ENCODE data around the gene NRP1.
"Not testable (repeated sequence)": the region's sequence is repeated elsewhere in the genome, so short reads cannot be mapped to it uniquely, and the experiment has no call there.

Gene NRP1

DNA sequence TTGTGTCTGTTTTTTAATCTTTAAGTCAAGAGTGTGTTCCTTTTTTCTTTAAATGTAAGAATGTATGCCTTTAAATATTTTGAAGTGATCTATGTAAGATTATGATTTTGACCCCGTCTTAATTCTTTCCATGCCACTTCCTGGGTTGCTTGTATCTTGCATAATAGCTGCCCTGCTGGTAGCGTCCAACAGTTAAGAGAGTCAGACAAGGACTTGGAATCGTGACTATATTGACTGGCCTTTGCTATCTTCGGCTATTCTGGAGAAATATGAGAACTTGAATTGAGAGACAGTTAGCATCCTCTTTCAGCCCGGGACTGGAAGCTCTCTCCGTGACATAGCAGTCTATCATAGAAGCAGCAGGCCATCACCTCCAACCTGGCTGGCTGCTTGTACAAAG lies 13.0 kb downstream of the NRP1 start:
- DNase-seq (no peak), ATAC-seq (no peak)

DNA sequence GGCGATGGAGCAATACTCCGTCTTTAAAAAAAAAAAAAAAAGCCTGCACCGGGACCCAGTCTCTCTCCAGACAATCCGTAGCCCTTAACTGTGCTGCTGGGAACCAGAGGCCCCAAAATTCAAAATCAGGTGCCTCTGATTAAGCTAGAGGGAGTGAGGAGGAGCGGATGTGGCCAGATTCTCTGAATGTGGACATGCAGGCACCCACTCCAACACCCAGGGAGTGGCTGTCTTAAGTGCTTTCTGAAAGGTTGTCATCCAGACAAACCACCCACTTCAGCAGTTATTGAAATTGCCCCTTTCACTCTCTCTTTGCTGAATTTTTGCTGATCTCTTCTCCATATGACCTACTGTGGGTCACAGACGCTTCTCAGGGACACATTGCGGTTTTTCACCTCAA lies 14.2 kb downstream of the NRP1 start:
- DNase-seq (no peak), ATAC-seq (no peak)

DNA sequence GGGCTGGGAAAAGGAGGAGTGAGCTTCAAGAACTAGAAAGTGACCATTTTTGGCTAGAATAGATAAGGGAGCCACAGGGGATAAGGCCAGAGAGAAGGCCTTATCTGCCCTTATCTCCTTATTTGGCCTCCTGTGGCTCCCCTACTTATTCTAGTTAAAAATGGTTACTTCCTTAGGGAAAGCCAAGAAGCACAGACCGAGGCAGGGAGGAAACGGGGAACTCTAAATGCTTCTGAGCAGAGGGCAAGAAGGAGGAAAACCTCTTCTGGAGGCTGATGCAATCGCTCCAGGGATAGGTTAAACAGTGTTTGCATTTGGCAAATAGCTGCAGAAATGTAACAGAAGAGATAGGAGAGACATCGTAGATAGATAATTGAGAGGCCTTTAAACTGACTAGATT lies 18.6 kb downstream of the NRP1 start:
- ATAC-seq (no peak), DNase-seq (no peak)

DNA sequence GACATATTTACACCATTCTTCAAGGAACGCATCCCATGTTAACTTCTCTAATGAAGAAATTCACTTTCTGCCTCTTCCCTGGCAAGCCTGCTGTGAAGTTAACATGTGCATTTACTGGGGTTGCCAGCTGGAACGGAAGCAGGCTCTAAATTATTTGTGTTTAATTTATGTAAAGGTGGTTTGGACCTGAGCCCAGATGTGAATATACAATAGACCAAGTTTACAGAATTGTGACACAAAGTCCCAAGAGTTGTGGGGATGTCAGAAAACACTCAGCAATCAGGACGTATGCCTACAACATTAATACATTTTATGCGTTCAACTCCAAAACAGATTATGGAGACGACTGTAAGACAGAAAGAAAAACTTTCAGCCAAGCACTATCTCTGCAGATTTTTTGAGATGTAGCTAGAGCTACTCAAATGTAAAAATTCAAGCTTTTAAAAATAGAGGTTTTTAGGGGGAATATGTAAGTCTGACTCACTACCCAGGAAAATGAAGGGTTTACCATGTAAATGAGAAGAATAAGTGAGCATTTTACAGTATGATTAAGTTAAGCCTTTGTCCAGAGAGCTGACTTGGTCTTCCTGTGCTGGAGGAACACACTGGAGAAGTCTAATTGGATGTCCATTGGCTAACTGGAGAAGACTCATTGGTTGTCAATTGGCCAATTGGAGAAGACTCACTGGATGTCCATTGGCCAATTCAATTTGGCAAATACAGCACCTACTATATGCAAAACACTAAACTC lies 19.5 kb downstream of the NRP1 start:
- ATAC-seq (no peak), DNase-seq (no peak)

DNA sequence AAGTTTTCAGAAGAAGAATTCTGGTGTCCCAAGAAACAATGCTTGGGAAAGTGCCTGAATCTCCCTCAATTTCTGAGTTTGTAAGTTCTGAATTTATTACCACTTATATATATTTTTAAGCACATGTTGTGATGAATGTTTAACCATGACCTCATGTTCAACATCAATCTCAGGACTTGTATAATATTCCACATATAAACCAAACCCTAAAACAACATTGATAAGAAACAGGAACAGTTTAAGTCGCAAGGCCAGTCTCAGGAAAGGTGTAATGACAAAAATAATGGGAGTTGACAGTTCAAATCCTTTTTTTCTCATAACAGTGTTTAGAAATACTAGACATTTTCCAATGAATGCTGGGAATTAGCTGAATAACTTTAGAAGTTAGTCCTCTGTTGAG lies 22.8 kb downstream of the NRP1 start:
- ATAC-seq (no peak), DNase-seq (no peak)

DNA sequence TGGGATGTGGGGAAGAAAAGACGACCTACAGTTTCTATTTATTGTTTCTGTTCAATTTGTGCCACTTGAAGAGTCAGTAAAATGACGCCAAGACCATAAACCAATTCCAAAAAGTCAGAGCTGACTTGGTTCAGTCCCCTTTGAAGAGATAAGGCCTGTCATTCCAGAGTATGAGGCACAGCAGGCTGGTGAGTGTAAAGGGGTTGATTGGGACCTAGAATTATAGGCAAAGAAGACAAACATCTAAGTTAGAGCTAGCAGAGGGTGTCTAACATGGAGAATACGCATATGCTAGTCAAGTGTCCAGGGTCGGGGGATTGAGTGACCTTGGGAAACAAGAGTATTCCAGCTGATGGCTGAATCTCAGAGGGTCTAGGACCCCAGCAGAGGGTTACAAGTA lies 23.6 kb downstream of the NRP1 start:
- DNase-seq, result no peak
- no peak for ATAC-seq

DNA sequence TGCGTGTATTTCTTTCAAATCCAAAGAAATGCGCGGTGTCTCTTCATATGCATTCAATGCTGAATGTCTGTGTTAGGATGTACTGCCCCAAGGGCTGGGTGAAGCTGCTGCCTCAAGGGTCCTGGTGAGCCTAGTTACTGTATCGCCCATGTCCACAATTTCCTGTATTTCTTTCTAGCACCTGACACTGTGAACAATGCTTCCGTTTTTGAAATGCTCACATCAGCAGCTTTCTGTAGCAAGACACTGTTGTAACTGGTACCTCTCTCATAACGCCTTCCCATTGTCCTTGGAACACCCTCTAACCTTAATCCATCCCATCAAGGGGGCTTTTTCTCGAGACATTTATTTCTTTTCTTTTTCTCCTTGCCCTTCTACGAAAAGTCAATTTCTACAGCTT lies 25.1 kb downstream of the NRP1 start:
- ATAC-seq (no peak), DNase-seq (no peak)

DNA sequence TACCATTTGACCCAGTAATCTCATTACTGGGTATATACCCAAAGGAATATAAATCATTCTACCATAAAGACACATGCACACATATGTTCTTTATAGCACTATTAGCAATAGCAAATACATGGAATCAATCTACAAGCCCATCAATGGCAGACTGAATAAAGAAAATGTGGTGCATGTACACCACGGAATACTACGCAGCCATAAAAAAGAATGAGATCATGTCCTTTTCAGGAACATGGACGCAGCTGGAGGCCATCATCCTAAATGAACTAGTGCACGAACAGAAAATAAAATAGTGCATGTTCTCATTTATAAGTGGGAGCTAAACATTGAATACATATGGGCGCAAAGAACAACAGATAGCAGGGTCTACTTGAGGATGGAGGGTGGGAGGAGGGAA lies 26.6 kb downstream of the NRP1 start:
- ATAC-seq (no peak), DNase-seq (no peak)

DNA sequence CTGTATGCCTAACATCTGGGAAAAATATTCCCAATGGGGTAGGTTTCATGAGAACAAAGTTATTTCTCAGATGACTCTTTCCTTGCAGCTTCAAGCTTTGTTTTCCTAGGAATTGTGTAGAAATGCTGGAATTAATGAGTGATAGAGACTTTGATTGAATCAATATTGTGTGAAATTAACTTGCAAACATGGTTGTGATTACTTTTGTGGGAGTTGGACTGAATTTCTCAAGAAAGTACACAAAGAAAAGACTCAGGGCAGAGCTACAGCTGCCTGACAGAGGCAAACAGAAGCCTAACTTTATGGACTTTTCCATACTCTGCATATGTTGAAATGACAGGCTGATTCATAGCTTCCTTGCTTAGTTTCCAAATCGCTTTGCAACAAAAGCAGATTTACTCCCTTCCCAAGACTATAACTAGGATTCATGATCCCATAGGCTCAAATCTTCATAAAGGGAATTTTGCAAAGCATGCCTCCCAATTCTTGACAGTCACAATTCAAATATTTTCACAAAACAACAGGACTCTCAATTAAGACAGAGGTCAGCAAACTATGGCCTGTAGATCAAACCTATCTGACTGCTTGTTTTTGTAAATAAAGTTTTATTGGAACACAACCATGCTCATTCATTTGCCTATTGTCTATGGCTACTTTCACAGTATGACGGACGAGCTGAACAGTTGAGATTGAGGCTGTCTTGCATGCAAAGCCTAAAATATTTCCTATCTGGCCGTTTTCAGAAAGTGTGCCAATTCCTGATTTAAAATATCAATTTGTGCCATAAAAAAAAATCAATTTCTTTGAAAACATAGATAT lies 27.6 kb downstream of the NRP1 start:
- DNase-seq (no peak), ATAC-seq (no peak)

DNA sequence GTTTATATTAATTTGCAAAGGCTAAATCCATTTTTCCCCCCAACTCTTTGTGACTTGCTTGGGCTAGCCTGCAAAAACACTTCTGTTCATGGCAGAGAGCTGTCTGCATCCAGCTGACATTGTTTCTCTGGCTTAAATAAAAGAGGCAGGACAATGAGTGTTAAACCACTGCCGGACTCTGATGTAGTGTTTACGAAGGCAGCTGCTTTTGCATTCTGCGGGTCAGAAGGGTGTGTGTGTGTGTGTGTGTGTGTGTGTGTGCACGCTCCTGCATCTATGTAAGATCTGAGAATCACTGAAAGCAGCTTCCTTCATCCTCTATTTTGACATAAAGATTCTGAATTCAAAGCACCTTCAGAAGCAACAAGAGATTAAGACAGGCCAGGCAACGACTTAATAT lies 28.3 kb downstream of the NRP1 start:
- no peak for ATAC-seq
- DNase-seq, result no peak

DNA sequence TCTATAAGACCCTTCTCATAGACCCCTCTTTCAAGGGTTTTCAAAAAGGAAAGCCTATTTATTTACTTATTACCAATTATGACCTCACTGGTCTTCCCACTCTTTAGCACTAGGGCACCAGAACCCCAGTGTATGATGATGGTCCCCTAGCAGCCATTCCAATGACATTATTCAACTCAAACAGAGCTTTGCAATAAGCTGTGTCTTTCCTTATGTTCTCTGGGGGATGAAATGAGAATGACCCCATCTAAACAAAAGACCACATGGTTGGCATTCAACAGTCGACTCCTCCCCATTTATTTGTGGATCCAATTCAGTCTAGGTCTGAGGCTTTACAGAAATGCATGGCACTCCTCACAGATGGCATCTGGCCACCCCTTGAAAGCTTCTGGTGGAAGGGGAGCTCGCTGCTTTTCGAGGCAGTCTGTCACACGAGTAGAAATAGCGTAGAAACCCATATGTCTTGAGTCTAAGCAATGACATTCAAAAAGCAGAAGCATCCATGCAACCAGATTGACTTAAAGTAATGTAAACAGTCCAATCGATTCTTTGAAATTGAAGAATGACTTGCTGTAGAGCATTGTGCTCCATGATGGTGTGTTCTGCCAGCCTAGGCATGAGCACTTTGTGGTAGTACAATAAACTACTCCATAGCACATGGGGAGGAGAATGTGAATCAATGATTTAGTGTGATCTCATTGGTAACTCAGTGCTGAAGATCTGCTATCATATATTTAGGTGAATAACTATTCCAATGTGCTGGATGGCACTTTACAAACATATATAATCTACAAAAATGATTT lies 29.8 kb downstream of the NRP1 start:
- no peak for DNase-seq

DNA sequence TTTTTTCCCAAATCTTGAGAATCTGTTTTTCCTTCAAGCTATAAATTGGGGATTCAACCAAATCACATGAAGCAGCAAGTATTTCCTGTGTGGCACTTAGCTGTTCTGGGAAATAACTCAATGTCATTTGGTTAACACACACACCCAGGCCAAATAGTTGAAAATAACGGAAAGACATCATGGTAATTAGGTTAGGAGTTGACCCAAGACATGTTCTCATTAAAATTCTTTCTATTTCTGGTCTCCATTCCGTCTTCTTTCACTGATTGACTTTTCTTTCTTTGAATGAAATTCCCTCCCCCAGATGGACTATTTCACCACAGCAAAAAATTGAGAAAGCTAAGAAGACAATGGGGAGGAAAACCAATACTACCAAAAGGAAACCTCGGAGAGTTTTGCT lies 30.5 kb downstream of the NRP1 start:
- ATAC-seq (no peak), DNase-seq (no peak)

More for the DNA sequence above, 29.8 kb downstream of the NRP1 start:
- ATAC-seq, result no peak

DNA sequence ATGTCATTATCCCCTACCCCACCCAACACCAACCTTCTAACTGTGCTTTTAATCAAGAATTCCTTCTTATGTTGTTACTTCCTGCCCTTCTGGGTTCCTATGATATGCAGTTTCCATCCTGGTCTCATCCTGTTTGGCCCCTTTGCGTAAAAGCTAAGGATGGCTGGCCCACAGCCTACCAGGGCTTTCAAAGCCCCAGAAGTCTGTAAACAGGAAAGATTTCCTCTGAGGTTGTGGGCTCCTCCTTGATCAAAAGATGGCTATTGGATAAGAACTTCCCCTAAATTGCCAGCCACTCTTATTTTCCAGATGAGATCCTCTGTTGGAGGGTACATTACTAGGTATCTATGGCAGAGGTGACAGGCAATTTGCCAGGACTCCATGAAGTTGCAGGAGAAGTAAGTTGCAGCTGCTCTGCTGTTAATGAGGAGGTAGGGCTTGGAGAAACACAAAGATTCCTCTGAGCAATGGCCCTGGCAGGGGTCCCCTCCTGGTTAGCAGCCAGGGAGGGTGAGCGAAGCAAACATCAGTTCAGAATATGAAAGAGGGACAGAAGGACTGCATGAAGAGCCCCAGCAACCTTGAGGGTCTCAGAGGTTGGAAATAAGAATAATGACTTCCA lies 32.1 kb downstream of the NRP1 start:
- ATAC-seq (no peak), DNase-seq (no peak)

DNA sequence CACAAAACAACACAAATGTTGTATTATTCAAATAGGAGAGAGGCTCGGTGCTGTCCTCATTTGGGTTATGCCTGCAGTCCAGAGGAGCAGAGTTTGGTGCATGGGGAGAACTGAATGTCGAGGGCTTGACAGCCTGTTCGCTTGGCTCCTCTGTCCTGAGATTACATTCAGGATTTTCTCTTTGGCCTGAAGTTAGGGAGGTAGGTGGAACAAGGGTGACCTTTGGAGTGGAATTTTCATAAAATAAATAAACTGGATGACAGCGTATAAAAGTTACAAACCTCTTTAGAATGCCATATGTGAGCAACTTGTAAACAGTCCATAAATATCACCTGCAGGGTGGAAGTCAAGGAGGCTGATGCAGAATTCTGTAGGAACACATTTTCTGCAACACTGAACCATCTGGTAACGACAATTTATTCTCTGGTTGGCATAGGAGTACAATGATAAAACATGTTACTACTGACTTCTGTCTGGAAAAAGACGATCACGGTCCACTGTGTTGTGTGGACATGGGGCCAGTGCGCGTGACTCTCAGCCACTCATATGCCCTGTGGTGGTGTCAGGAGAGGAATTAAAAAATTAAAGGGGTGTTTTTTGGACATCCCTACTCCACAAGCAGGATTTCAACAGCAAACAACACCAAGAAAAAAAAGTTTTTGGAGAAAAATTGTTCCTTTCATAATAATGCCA lies 33.2 kb downstream of the NRP1 start:
- ATAC-seq (no peak), DNase-seq (no peak)

DNA sequence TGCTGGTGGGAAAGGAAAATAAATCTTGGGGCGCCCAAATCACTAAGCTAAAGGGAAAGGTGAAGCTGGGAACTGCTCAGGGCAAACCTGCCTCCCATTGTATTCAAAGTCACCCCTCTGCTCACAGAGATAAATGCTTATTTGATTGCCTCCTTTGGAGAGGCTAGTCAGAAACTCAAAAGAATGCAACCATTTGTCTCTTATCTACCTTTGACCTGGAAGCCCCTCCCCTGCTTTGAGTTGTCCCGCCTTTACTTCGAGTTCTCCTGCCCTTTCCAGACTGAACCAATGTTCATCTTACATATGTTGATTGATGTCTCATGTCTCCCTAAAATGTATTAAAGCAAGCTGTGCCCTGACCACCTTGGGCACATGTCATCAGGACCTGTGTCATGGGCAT lies 33.9 kb downstream of the NRP1 start:
- ATAC-seq, DNase-seq: not testable (repeated sequence)

DNA sequence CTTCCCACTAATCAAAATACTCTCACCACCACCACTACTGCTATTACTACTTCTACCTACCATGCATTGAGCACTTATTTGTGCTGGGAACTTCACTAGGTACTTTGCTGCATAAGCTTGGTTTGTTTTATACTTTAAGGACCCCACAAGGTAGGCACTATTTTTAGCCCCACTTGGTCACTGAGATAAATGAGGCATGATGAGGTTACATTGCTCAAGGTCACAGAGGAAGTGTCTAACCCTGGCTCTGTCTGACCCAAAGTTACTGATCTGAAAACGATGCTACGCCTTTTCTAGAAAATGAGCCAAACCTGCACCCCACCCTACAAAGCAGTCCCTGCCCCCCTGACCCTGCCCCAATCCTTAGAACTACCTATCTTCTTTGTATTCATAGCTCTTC lies 35.6 kb downstream of the NRP1 start:
- ATAC-seq, result no peak
- no peak for DNase-seq

DNA sequence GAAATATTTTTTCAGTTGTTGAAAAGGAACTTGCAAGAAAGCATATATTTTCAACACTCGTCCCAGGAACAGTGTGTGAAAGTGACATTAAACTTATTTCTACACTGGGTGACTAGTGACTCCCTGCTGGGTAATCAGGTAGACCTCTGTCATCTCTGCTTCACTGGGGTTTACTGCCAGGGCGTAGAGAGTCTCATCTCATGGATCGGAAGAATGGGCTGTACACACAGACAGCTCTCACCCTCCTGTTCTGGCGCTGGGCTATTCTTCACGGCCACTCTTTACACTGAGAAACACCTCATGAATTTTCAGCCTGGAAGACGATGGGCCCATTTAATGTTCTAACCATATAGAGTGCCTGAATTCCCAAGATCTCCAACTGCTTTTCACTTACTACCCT lies 36.4 kb downstream of the NRP1 start:
- DNase-seq (no peak), ATAC-seq (no peak)

DNA sequence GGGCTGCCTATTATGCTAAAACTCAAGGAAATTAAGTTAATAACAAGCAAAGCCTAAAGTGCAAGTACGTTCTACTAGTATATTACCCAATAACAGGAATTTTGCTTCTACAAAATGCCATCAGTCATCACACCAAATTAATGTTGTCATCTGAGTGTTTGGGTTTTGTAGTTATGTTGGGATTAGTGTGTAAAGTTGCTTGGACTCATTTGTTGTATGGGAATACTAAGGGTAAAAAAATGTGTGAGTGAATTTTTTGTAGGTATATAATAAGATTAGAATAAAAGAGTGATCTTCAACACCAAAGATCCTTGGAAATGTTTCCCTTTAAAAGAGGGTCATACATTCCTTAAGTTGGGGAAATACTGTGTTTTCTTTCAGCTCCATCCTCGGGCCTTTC lies 38.6 kb downstream of the NRP1 start:
- DNase-seq (no peak), ATAC-seq (no peak)

DNA sequence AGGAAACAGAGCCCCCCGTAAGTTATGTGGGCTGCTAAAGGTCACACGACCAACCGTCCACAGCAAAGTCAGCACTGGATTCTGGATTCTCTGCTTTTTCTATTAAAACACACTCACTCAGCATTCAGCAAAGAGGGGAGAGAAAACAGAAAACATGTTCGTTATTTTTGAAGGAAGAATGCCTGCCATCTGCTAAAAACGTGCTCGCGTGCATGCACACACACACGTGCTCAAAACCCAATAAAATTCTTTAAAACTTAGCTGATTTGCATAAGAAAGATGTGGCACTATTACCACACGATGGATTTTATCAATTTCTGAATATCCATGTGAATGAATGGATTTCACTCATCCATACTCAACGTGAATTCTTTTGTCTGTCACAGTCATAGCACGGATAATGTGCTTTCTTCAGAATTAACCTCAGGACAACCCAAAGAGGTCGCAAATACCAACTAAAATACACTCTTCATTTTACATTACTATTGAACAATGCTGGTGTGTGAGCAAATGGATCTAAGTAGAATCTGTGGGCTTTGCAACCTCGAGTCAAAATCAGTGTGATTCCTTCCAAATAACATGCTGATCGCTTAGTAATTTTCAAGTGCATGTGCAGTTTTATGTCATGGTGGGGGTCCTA lies 40.8 kb downstream of the NRP1 start:
- no peak for DNase-seq
- ATAC-seq, result no peak

DNA sequence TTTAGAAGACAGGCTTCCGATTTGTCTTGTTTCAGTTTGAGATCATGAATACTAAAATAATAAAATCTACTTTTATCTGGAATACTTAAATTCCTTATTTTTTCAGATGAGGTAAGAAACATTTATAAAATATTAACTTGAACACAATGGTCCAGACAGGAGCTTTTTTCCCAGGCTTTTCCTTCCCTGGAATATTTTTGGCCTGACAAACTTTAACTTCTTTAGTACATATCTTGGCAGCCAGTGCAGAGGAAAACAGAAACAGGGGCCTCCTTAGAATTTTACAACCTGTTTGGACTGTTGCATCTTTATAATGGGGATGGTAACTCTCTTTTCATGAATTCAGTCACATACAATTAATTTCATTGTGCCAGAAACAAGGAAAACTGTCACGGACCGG lies 41.4 kb downstream of the NRP1 start:
- ATAC-seq (no peak), DNase-seq (no peak)

DNA sequence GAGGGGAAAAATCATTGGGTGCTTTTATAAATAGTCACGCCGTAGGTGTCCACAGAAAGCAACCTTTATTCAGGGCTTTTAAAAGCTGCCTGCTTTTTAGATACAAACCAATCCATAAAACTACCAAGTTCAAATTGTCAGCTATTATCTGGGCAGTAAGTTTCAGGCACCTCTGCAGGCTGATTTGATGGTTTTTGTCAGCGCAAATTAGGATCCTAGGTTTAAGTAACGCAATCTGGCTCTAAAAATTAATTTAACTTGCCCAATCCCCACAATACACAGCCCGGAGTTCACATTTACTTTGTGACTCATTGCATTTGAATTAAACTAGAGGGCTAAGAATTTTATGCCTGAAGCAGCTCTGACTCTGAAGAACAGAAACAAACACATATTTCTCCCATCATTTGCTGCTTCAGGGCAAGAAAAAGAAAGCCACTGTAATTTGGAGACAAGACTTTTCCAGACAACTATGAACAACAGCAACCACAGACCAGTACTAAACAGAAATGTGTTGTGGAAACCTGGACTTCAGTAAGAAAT lies 43.3 kb downstream of the NRP1 start:
- ATAC-seq, result no peak
- DNase-seq, result no peak

All from stimulated activated naive CD8-positive, alpha-beta T cell treated with anti-CD3 and anti-CD28 coated beads, Interleukin-15, Interleukin-2, amounts not matched to agents 100 U/mL and 50 U/mL, for 24 hours (primary cell).